Measurements from ENCODE around the gene NTRK2.

Gene NTRK2

DNA sequence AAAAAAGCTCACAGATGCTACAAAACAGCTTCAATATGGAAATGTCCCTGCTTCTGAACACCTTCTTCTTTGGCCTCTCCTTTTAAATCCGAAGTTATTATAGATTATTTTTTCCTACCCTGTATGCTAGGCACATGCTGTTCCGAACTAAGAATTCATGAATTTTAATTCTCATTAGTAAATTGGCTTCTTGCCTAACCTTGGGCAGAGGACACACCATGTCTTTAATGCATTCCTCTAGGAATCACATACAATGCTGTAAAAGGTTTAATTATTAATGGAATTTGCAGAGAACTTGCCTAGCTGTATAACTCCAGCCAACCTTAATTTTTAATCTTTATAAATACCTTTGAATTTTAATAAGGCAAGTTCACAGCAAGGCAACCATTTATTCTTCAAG is 234.4 kb downstream of the NTRK2 start:
- no peak for TF ChIP-seq Cebpa-rat (IDR thresholded peaks at IDR 0.05)
- H3K9me3 ChIP-seq (replicated peaks in 1 of 11): no peaks in the 10 kb centered on the region
- no peaks in the 10 kb centered on the region for H3K36me3 ChIP-seq
- no peaks in the 10 kb centered on the region for H3K27me3 ChIP-seq
- 0 out of 20 replicates have a peak, but pooled peaks cover 0 to 3% (median 0%) of the 10 kb centered on the region in 10 experiments for H3K4me1 ChIP-seq
- no peak overlapping the region for H3K4me2 ChIP-seq
- no peak overlapping the region for H3K27ac ChIP-seq
- no peaks in the 10 kb centered on the region for H4K20me1 ChIP-seq
- no peak overlapping the region for H3K9ac ChIP-seq
- no peak overlapping the region for H3K4me3 ChIP-seq

- H3K9ac ChIP-seq: no peak overlapping the region
- H4K20me1 ChIP-seq: no peaks in the 10 kb centered on the region
- no peaks in the 10 kb centered on the region for H3K4me1 ChIP-seq
- H3K4me2 ChIP-seq: no peak overlapping the region
- H3K4me3 ChIP-seq: no peak overlapping the region
- H3K27ac ChIP-seq: no peak overlapping the region
- no peak for TF ChIP-seq Cebpa-rat (IDR thresholded peaks at IDR 0.05)
- no peaks in the 10 kb centered on the region for H3K36me3 ChIP-seq
- no peaks in the 10 kb centered on the region for H3K9me3 ChIP-seq (replicated peaks in 1 of 11)
- H3K27me3 ChIP-seq: no peaks in the 10 kb centered on the region
Measured at GRCh38 chr9:84916769-84917168, 247.2 kb downstream of the NTRK2 start.

DNA sequence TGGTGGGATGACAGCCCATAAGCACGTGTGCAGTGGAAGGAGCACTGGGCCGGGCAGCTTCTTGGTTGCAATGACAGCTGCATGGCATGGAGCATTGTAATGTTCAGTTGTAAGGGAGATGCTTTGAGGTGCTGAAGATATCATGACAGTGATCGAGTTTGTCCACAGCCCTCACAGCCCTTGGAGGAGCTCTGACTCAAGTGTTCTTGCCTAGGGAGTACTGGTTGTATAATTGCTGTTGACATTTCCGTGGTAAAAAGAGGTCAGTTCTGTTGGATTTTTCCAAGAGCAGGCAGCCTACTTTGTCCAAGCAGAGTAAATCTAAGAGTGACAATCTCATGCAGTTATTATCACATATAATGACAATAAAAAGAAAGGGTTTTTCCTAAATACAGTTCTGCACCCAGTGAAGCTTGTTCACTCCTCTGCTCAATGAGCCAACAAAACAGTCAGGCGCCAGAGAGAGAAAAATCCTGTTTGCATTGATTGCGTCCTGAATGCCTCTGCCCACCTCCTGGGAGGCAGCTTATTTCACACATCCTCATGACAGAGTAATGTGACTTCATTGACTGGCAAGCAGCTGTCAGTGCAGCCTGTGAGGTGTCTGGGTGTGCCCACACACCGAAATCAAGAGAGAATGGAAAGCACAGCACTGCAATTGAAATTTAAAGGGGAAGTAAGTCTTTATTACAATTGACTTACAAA is 248.0 kb downstream of the NTRK2 start:
- no peaks in the 10 kb centered on the region for H3K9me3 ChIP-seq (replicated peaks in 1 of 11)
- no peak overlapping the region for H3K4me3 ChIP-seq
- H3K27ac ChIP-seq: no peak overlapping the region
- H3K36me3 ChIP-seq: no peaks in the 10 kb centered on the region
- H3K4me1 ChIP-seq: no peaks in the 10 kb centered on the region
- H3K27me3 ChIP-seq: no peaks in the 10 kb centered on the region
- no peak for TF ChIP-seq Cebpa-rat (IDR thresholded peaks at IDR 0.05)
- no peaks in the 10 kb centered on the region for H4K20me1 ChIP-seq
- H3K9ac ChIP-seq: no peak overlapping the region
- no peak overlapping the region for H3K4me2 ChIP-seq

GRCh38 chr9:84919440-84919839 is 249.9 kb downstream of the NTRK2 start:
- Histone ChIP-seq H3K27ac (no peak overlapping the region), H4K20me1 (no peaks in the 10 kb centered on the region), H3K9ac (no peak overlapping the region), H3K9me3 (replicated peaks in 1 of 11) (no peaks in the 10 kb centered on the region), H3K4me2 (no peak overlapping the region), H3K27me3 (no peaks in the 10 kb centered on the region), H3K4me3 (no peak overlapping the region), H3K4me1 (no peaks in the 10 kb centered on the region), H3K36me3 (no peaks in the 10 kb centered on the region)
- TF ChIP-seq Cebpa-rat (IDR thresholded peaks at IDR 0.05): no peak

GRCh38 chr9:84921175-84921574 is 251.6 kb downstream of the NTRK2 start:
- no peaks in the 10 kb centered on the region for H3K27me3 ChIP-seq
- H4K20me1 ChIP-seq: no peaks in the 10 kb centered on the region
- H3K36me3 ChIP-seq: no peaks in the 10 kb centered on the region
- no peak for TF ChIP-seq Cebpa-rat (IDR thresholded peaks at IDR 0.05)
- H3K27ac ChIP-seq: no peak overlapping the region
- H3K9ac ChIP-seq: no peak overlapping the region
- H3K9me3 ChIP-seq (replicated peaks in 1 of 11): 0 out of 22 replicates have a peak, but pooled peaks cover 0 to 4% (median 0%) of the 10 kb centered on the region in 11 experiments
- no peak overlapping the region for H3K4me2 ChIP-seq
- no peaks in the 10 kb centered on the region for H3K4me1 ChIP-seq
- H3K4me3 ChIP-seq: no peak overlapping the region

DNA sequence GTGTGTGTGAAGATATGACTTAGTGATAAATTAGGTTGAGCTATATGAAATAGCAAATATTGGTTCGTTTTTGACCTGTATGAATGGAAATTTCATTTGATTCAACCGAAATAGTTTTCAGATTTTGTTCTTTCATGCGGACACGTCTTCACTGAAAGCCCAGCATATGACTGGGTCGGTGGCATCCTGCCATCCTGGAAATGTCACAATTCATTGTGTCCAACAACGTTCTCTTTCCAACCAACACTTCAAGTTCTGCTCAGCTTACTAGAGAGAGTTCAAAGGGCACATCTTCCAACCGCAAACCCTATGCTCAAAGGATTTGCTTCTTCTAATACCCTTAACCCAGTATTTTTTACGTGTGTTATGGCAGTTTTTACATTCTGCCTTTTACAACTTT is 252.5 kb downstream of the NTRK2 start:
- no peak overlapping the region for H3K9ac ChIP-seq
- no peak for TF ChIP-seq Cebpa-rat (IDR thresholded peaks at IDR 0.05)
- 0 out of 22 replicates have a peak, but pooled peaks cover 0 to 4% (median 0%) of the 10 kb centered on the region in 11 experiments for H3K9me3 ChIP-seq (replicated peaks in 1 of 11)
- H4K20me1 ChIP-seq: no peaks in the 10 kb centered on the region
- no peak overlapping the region for H3K4me3 ChIP-seq
- H3K36me3 ChIP-seq: no peaks in the 10 kb centered on the region
- no peak overlapping the region for H3K27ac ChIP-seq
- H3K4me1 ChIP-seq: no peaks in the 10 kb centered on the region
- H3K27me3 ChIP-seq: no peaks in the 10 kb centered on the region
- no peak overlapping the region for H3K4me2 ChIP-seq

GRCh38 chr9:84924266-84924665 is 254.7 kb downstream of the NTRK2 start:
- Histone ChIP-seq H3K27me3 (no peaks in the 10 kb centered on the region), H3K9ac (no peak overlapping the region), H3K27ac (no peak overlapping the region), H4K20me1 (no peaks in the 10 kb centered on the region), H3K4me2 (no peak overlapping the region), H3K4me3 (no peak overlapping the region), H3K9me3 (replicated peaks in 1 of 11) (0 out of 22 replicates have a peak, but pooled peaks cover 0 to 4% (median 0%) of the 10 kb centered on the region in 11 experiments), H3K36me3 (no peaks in the 10 kb centered on the region), H3K4me1 (no peaks in the 10 kb centered on the region)
- TF ChIP-seq Cebpa-rat (IDR thresholded peaks at IDR 0.05): no peak

- Histone ChIP-seq H3K9me3 (replicated peaks in 1 of 11) (0 out of 22 replicates have a peak, but pooled peaks cover 0 to 4% (median 0%) of the 10 kb centered on the region in 11 experiments), H3K36me3 (no peaks in the 10 kb centered on the region), H4K20me1 (no peaks in the 10 kb centered on the region), H3K27ac (no peak overlapping the region), H3K4me1 (no peaks in the 10 kb centered on the region), H3K27me3 (no peaks in the 10 kb centered on the region), H3K9ac (no peak overlapping the region), H3K4me2 (no peak overlapping the region), H3K4me3 (no peak overlapping the region)
- TF ChIP-seq Cebpa-rat (IDR thresholded peaks at IDR 0.05): no peak
Measured at GRCh38 chr9:84925225-84925872, 255.8 kb downstream of the NTRK2 start.

DNA sequence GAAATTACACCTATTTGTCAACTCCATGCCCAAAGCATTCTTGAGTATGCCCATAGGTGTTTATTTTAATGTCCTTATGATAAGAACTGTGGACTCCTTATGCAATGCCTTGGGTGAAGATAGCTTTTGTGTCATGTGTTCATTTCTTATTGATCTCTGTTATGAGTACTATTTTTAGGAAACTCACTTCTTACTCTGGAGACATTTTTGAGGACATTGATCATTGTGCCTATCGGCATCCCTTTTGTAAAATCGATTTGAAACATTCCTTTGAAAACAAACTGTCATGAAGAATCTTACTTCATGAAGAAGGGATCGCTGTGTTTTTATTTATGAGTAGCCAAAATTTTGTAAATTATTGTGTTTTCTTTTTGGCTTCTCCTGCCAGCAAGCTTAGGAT is 257.3 kb downstream of the NTRK2 start:
- H3K4me2 ChIP-seq: no peak overlapping the region
- H3K27me3 ChIP-seq: no peaks in the 10 kb centered on the region
- TF ChIP-seq Cebpa-rat (IDR thresholded peaks at IDR 0.05): no peak
- H3K4me3 ChIP-seq: no peak overlapping the region
- H3K9me3 ChIP-seq (replicated peaks in 1 of 11): 0 out of 22 replicates have a peak, but pooled peaks cover 0 to 4% (median 0%) of the 10 kb centered on the region in 11 experiments
- H3K4me1 ChIP-seq: no peaks in the 10 kb centered on the region
- H4K20me1 ChIP-seq: no peaks in the 10 kb centered on the region
- H3K36me3 ChIP-seq: no peaks in the 10 kb centered on the region
- no peak overlapping the region for H3K9ac ChIP-seq
- H3K27ac ChIP-seq: no peak overlapping the region

GRCh38 chr9:84928419-84928818 is 258.9 kb downstream of the NTRK2 start:
- H3K9me3 ChIP-seq (replicated peaks in 1 of 11): 0 out of 22 replicates have a peak, but pooled peaks cover 0 to 4% (median 0%) of the 10 kb centered on the region in 11 experiments
- TF ChIP-seq Cebpa-rat (IDR thresholded peaks at IDR 0.05): no peak
- no peak overlapping the region for H3K4me2 ChIP-seq
- H3K36me3 ChIP-seq: no peaks in the 10 kb centered on the region
- H3K4me3 ChIP-seq: no peak overlapping the region
- H3K9ac ChIP-seq: no peak overlapping the region
- H3K27me3 ChIP-seq: no peaks in the 10 kb centered on the region
- H3K4me1 ChIP-seq: no peaks in the 10 kb centered on the region
- H3K27ac ChIP-seq: no peak overlapping the region
- no peaks in the 10 kb centered on the region for H4K20me1 ChIP-seq

All from BLaER1 treated with 17β-estradiol and CSF1 and Interleukin-3, amounts not matched to agents 10 nM and 100 nM (cell line).